DND-41 (cell line): ENCODE measurements around the gene B3GALT4.
A peak's percentile ranks its signal among the peaks of the same experiment; 100 is the strongest.
"Not testable (repeated sequence)": the region's sequence is repeated elsewhere in the genome, so short reads cannot be mapped to it uniquely, and the experiment has no call there.

Source experiments
- ATAC-seq: fragments of 200-7000 bp; cut with Tn5 transposase; 3 replicates; pipeline ENCODE4 v1.9.1; 2021; ENCODE audit warnings: low read depth; ENCODE audit not compliant: insufficient read depth
- DNase-seq: peaks from one replicate; pipeline ENCODE4 v3.0.0-alpha.2; 2020
- H2AFZ ChIP-seq: 2 replicates; pipeline ENCODE4 v1.6.0; 2012; ENCODE audit warnings: low read depth, low read length
- H3K27ac ChIP-seq: 2 replicates; pipeline ENCODE4 v1.5.1; 2012; ENCODE audit warnings: low read length, inconsistent platforms
- H3K27me3 ChIP-seq: fragments of 200-600 bp; sonication (generic); 2 replicates; pipeline ENCODE4 v1.6.0; 2012; ENCODE audit warnings: low read length, mild to moderate bottlenecking, inconsistent platforms; ENCODE audit not compliant: insufficient read depth, poor library complexity
- H3K36me3 ChIP-seq: 2 replicates; pipeline ENCODE4 v1.5.1; 2012; ENCODE audit warnings: low read length, inconsistent platforms; ENCODE audit not compliant: insufficient read depth
- H3K4me1 ChIP-seq: 2 replicates; pipeline ENCODE4 v1.5.1; 2012; ENCODE audit warnings: mild to moderate bottlenecking, low read length; ENCODE audit not compliant: insufficient read depth
- H3K4me2 ChIP-seq: 2 replicates; pipeline ENCODE4 v1.6.0; 2012; ENCODE audit warnings: mild to moderate bottlenecking, moderate library complexity, low read length, inconsistent platforms; ENCODE audit not compliant: insufficient read depth
- H3K4me3 ChIP-seq, 2 experiments: fragments of 200-600 bp in 1 of 2; shearing (Covaris generic) in 1 of 2; 2 replicates each; pipeline ENCODE4 v1.5.1; 2012 to 2016; ENCODE audit warnings: inconsistent platforms in 2 of 2, low read length in 2 of 2, mild to moderate bottlenecking in 2 of 2, low read depth in 1 of 2, moderate library complexity in 1 of 2
- H3K79me2 ChIP-seq: 2 replicates; pipeline ENCODE4 v1.6.0; 2012; ENCODE audit warnings: low read length, inconsistent platforms; ENCODE audit not compliant: insufficient read depth
- H3K9ac ChIP-seq: 2 replicates; pipeline ENCODE4 v1.6.0; 2012; ENCODE audit warnings: low read depth, mild to moderate bottlenecking, inconsistent platforms, low read length, moderate library complexity
- H3K9me3 ChIP-seq: 2 replicates; pipeline ENCODE4 v1.5.1; 2012; ENCODE audit warnings: low read length, moderate library complexity, mild to moderate bottlenecking, inconsistent platforms; ENCODE audit not compliant: insufficient read depth, severe bottlenecking
- H4K20me1 ChIP-seq: 2 replicates; pipeline ENCODE4 v1.6.0; 2012; ENCODE audit warnings: low read length; ENCODE audit not compliant: insufficient read depth
- EZH2 ChIP-seq: IDR thresholded peaks from 3 replicates; pipeline ENCODE4 v1.6.1; 2012; ENCODE audit warnings: borderline replicate concordance, low read depth, mild to moderate bottlenecking, moderate library complexity, low read length, inconsistent platforms; ENCODE audit not compliant: severe bottlenecking
- TF ChIP-seq, protein P1 (sequence below): IDR thresholded peaks from 2 replicates; pipeline ENCODE4 v1.5.1; 2012; ENCODE audit warnings: borderline replicate concordance, low read length, moderate library complexity, mild to moderate bottlenecking; ENCODE audit not compliant: poor library complexity, severe bottlenecking; ENCODE audit errors: extremely low read depth

The B3GALT4 gene

DNA sequence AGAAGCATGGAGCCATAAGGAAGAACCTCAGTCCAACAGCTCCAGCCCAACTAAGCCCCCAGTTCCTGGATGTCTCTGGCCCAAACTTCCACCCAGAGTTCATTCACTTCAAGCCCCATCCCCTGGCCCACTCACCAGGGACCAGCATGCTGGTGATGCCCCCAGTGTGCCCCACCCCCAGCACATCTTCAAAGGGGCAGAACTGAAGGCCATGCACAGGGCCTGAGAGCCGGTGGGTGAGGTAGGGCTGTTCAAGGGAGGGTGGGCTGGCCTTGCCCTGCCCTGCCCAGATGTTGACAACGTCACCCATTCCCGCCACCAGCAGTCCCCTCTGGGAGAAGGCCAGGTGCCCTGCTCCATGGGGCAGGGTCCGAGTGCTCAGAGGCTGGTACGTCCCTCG, 3.6 kb downstream of the B3GALT4 start:
- H3K27me3 ChIP-seq: no peaks in the 10 kb centered on the region
- H3K79me2 ChIP-seq: peaks cover 10% of the 10 kb centered on the region
- no peak for TF ChIP-seq EZH2
- TF ChIP-seq, protein P1, sequence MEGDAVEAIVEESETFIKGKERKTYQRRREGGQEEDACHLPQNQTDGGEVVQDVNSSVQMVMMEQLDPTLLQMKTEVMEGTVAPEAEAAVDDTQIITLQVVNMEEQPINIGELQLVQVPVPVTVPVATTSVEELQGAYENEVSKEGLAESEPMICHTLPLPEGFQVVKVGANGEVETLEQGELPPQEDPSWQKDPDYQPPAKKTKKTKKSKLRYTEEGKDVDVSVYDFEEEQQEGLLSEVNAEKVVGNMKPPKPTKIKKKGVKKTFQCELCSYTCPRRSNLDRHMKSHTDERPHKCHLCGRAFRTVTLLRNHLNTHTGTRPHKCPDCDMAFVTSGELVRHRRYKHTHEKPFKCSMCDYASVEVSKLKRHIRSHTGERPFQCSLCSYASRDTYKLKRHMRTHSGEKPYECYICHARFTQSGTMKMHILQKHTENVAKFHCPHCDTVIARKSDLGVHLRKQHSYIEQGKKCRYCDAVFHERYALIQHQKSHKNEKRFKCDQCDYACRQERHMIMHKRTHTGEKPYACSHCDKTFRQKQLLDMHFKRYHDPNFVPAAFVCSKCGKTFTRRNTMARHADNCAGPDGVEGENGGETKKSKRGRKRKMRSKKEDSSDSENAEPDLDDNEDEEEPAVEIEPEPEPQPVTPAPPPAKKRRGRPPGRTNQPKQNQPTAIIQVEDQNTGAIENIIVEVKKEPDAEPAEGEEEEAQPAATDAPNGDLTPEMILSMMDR: no peak
- peaks cover 27% of the 10 kb centered on the region for H3K4me1 ChIP-seq
- H2AFZ ChIP-seq: no peak overlapping the region
- DNase-seq (no peak), ATAC-seq (no peak)
- H3K9me3 ChIP-seq: no peaks in the 10 kb centered on the region
- H3K4me3 ChIP-seq: no peak overlapping the region
- H3K36me3 ChIP-seq: peaks cover 79% of the 10 kb centered on the region
- no peak overlapping the region for H3K4me2 ChIP-seq
- no peak overlapping the region for H3K9ac ChIP-seq
- H4K20me1 ChIP-seq: peaks cover 21% of the 10 kb centered on the region
- no peak overlapping the region for H3K27ac ChIP-seq

DNA sequence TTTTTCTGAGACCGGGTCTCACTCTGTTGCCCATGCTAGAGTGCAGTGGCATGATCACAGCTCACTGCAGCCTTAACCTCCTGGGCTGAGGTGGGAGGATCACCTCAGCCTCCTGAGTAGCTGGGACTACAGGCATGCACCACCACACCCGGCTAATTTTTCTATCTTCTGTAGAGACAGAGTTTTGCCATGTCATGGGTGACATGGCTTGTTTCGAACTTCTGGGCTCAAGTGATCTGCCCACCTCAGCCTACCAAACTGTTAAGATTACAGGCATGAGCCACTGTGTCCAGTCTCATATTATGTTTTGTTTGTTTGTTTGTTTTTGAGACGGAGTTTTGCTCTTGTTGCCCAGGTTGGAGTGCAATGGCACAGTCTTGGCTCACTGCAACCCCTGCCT, 8.3 kb downstream of the B3GALT4 start:
- H3K4me3 ChIP-seq, H3K9ac ChIP-seq, H3K27me3 ChIP-seq, DNase-seq, H2AFZ ChIP-seq, ATAC-seq, H3K4me2 ChIP-seq, H3K9me3 ChIP-seq, H3K27ac ChIP-seq, H4K20me1 ChIP-seq: not testable (repeated sequence)
- peaks cover 29% of the 10 kb centered on the region for H3K79me2 ChIP-seq
- peaks cover 65% of the 10 kb centered on the region for H3K36me3 ChIP-seq
- peaks cover 22% of the 10 kb centered on the region for H3K4me1 ChIP-seq

DNA sequence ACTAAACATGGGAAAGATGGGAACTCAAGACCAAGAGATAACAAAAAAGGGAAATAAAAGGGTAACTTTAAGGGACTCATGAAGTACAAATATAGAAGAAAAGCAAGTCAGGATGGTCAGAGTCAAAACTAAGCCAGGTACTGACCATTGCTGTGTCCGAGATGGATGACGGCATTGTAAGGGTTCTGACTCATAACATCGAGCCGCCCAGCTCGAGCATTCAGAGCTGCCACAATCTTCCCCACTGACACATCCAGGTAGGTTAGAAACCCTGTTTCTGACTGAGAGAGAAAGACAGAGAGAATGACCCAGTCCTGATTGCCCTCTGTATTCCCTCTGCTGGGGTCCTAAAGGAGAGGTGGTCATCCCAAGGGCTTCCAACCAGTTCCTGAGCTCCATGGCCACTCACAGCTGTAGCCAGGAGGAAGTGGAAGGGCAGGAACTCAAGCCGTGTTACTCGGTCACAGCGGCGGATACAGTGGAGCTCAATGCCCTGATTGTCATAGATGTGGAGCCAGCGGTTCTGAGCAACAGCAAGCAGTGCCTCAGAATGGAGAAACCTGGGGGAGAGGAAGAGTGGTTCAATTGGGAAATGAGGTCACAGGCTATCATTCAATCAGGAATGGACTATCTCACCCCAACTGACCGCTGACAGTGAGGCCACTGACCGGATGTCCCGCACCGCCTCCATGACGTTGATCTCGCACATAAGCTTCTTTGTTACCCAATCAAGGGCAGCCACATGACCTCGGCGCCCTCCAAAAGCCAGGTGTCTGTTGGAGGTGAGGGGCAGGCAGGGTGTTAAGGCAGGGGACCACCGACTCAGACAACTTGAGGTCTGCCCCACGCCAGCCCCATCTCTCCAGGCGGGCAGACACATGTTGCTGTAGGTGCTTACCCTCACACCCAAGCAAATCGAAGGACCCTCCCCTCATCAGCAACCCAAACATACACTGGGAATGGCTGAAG, 10.3 kb downstream of the B3GALT4 start:
- DNase-seq (no peak), ATAC-seq (no peak)
- H3K27ac ChIP-seq: no peak overlapping the region
- H4K20me1 ChIP-seq: no peaks in the 10 kb centered on the region
- peak overlapping the region; percentile 91; the same call in 1 of the 2 replicates for H3K4me2 ChIP-seq
- no peak overlapping the region; a peak in 1 of 4 replicates for H3K4me3 ChIP-seq
- no peak overlapping the region for H2AFZ ChIP-seq
- peaks cover 66% of the 10 kb centered on the region for H3K36me3 ChIP-seq
- no peaks in the 10 kb centered on the region for H3K9me3 ChIP-seq
- peaks cover 43% of the 10 kb centered on the region for H3K79me2 ChIP-seq
- H3K9ac ChIP-seq: no peak overlapping the region
- no peaks in the 10 kb centered on the region for H3K27me3 ChIP-seq
- TF ChIP-seq, protein P1: no peak
- TF ChIP-seq EZH2: no peak
- peaks cover 35% of the 10 kb centered on the region for H3K4me1 ChIP-seq
